Measurements from ENCODE around the gene ADD3.

ADD3 gene

GRCh38 chr10:110153396-110153795 lies 145.6 kb downstream of the ADD3 start:
- peak; percentile 78 for DNase-seq (ENCODE audit: low spot score)

GRCh38 chr10:110156046-110156445 lies 148.3 kb downstream of the ADD3 start:
- DNase-seq (ENCODE audit: low spot score) = no peak

GRCh38 chr10:110158051-110159005 lies 150.5 kb downstream of the ADD3 start:
- no peak for DNase-seq (ENCODE audit: low spot score)

GRCh38 chr10:110160081-110160480 lies 152.3 kb downstream of the ADD3 start:
- DNase-seq (ENCODE audit: low spot score) = no peak

- no peak for DNase-seq (ENCODE audit: low spot score)
Measured at GRCh38 chr10:110160522-110160921, 152.7 kb downstream of the ADD3 start.

GRCh38 chr10:110162741-110163145 lies 155.0 kb downstream of the ADD3 start:
- DNase-seq (ENCODE audit: low spot score) = no peak

- DNase-seq (ENCODE audit: low spot score) = no peak
Measured at GRCh38 chr10:110163192-110163773, 155.5 kb downstream of the ADD3 start.

- no peak for DNase-seq (ENCODE audit: low spot score)
Measured at GRCh38 chr10:110163841-110164240, 156.1 kb downstream of the ADD3 start.

- no peak for DNase-seq (ENCODE audit: low spot score)
Measured at GRCh38 chr10:110165239-110165638, 157.5 kb downstream of the ADD3 start.

GRCh38 chr10:110167149-110167548 lies 159.4 kb downstream of the ADD3 start:
- DNase-seq (ENCODE audit: low spot score) = no peak

- DNase-seq (ENCODE audit: low spot score) = no peak
Measured at GRCh38 chr10:110168601-110169481, 161.1 kb downstream of the ADD3 start.

- DNase-seq (ENCODE audit: low spot score) = no peak
Measured at GRCh38 chr10:110169586-110169985, 161.8 kb downstream of the ADD3 start.

- DNase-seq (ENCODE audit: low spot score) = no peak
Measured at GRCh38 chr10:110170142-110170971, 162.6 kb downstream of the ADD3 start.

GRCh38 chr10:110171032-110171431 lies 163.2 kb downstream of the ADD3 start:
- DNase-seq (ENCODE audit: low spot score) = no peak

GRCh38 chr10:110172155-110172554 lies 164.4 kb downstream of the ADD3 start:
- DNase-seq (ENCODE audit: low spot score) = no peak

- DNase-seq (ENCODE audit: low spot score) = no peak
Measured at GRCh38 chr10:110174201-110174600, 166.4 kb downstream of the ADD3 start.

- DNase-seq (ENCODE audit: low spot score) = no peak
Measured at GRCh38 chr10:110174816-110175215, 167.0 kb downstream of the ADD3 start.

- DNase-seq (ENCODE audit: low spot score) = no peak
Measured at GRCh38 chr10:110175406-110175805, 167.6 kb downstream of the ADD3 start.

GRCh38 chr10:110176141-110177030 lies 168.6 kb downstream of the ADD3 start:
- no peak for DNase-seq (ENCODE audit: low spot score)

GRCh38 chr10:110179220-110179619 lies 171.4 kb downstream of the ADD3 start:
- no peak for DNase-seq (ENCODE audit: low spot score)
